ENCODE results near the gene AMPD2. TPM values are rescaled to one million over a fixed set of nuclear protein-coding genes. Genes with fewer than 3 reads are reported as not detected.
A peak's percentile ranks its signal among the peaks of the same experiment; 100 is the strongest.

AMPD2 gene
- polyA plus RNA-seq, 1 donor (not counting 4 experiments of a cell fraction or from before 2014, with no cell fraction given) = 17.6 TPM

DNA sequence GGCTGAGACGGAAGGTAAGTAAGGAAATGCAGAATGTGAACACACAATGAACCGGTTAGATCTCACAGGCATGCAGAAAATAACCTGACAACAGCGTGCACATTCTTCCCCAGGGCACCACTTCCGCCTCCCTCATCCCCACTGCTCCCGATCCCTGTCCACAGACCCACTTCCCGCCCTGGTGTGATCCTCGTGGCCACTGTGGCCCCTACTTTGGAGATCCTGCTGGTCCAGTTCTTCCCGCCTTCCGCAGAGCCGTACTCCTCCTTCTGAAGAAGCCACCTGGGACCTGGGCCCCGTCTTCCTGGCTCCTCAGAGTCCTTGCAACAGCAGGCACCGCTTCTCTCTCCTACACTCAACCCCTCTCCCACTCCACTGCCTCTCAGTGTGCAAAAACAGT is 34.9 kb downstream of the AMPD2 start:
- no peaks in the 10 kb centered on the region for H3K9me1 ChIP-seq (ENCODE audit: control insufficient read depth, extremely low read depth, insufficient read depth, low read length)
- DNase-seq (ENCODE audit: low read depth, low spot score) (no peak), FAIRE-seq (no peak)
- H3K4me2 ChIP-seq (ENCODE audit: control insufficient read depth, extremely low read depth, insufficient read depth, low read depth, low read length) = no peak overlapping the region
- H3K9me3 ChIP-seq (ENCODE audit: control insufficient read depth, low read depth, low read length) = no peaks in the 10 kb centered on the region
- no peak overlapping the region for H3K27ac ChIP-seq (ENCODE audit: control insufficient read depth, insufficient read depth, low read length)
- no peak for TF ChIP-seq EZH2 (IDR thresholded peaks at IDR 0.05; ENCODE audit: low read length)
- TF ChIP-seq, protein P1, sequence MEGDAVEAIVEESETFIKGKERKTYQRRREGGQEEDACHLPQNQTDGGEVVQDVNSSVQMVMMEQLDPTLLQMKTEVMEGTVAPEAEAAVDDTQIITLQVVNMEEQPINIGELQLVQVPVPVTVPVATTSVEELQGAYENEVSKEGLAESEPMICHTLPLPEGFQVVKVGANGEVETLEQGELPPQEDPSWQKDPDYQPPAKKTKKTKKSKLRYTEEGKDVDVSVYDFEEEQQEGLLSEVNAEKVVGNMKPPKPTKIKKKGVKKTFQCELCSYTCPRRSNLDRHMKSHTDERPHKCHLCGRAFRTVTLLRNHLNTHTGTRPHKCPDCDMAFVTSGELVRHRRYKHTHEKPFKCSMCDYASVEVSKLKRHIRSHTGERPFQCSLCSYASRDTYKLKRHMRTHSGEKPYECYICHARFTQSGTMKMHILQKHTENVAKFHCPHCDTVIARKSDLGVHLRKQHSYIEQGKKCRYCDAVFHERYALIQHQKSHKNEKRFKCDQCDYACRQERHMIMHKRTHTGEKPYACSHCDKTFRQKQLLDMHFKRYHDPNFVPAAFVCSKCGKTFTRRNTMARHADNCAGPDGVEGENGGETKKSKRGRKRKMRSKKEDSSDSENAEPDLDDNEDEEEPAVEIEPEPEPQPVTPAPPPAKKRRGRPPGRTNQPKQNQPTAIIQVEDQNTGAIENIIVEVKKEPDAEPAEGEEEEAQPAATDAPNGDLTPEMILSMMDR (optimal IDR thresholded peaks at IDR 0.05 in 1 of 3, IDR thresholded peaks at IDR 0.05 in 1 of 3, conservative IDR thresholded peaks at IDR 0.05 in 1 of 3; ENCODE audit: extremely low read depth in 1 of 3, insufficient read depth in 2 of 3, low read length in 3 of 3) = no peak
- H3K79me2 ChIP-seq (ENCODE audit: control insufficient read depth, insufficient read depth, low read length) = no peaks in the 10 kb centered on the region
- H4K20me1 ChIP-seq (ENCODE audit: control insufficient read depth, extremely low read depth, insufficient read depth, low read length) = no peaks in the 10 kb centered on the region
- dilution Hi-C loops (cut with MboI; ENCODE audit: extremely low pct_ligation_motif_present, low sequenced_read_pairs) = no loop called here
- H3K27me3 ChIP-seq (ENCODE audit: control insufficient read depth, extremely low read depth, insufficient read depth, low read length) = no peaks in the 10 kb centered on the region
- H2AFZ ChIP-seq (ENCODE audit: control insufficient read depth, low read length) = no peak overlapping the region
- peaks cover 7% of the 10 kb centered on the region for H3K4me1 ChIP-seq (ENCODE audit: control insufficient read depth, extremely low read depth, insufficient read depth, low read length)
- no peak overlapping the region for H3K4me3 ChIP-seq (ENCODE audit: control insufficient read depth in 2 of 3, extremely low read depth in 1 of 3, insufficient read depth in 2 of 3, low read depth in 1 of 3, low read length in 3 of 3)
- no peaks in the 10 kb centered on the region for H3K36me3 ChIP-seq (ENCODE audit: control insufficient read depth in 2 of 2, extremely low read depth in 1 of 2, insufficient read depth in 2 of 2, low read length in 2 of 2)
- H3K9ac ChIP-seq (ENCODE audit: control insufficient read depth, extremely low read depth, insufficient read depth, low read length) = no peak overlapping the region

DNA sequence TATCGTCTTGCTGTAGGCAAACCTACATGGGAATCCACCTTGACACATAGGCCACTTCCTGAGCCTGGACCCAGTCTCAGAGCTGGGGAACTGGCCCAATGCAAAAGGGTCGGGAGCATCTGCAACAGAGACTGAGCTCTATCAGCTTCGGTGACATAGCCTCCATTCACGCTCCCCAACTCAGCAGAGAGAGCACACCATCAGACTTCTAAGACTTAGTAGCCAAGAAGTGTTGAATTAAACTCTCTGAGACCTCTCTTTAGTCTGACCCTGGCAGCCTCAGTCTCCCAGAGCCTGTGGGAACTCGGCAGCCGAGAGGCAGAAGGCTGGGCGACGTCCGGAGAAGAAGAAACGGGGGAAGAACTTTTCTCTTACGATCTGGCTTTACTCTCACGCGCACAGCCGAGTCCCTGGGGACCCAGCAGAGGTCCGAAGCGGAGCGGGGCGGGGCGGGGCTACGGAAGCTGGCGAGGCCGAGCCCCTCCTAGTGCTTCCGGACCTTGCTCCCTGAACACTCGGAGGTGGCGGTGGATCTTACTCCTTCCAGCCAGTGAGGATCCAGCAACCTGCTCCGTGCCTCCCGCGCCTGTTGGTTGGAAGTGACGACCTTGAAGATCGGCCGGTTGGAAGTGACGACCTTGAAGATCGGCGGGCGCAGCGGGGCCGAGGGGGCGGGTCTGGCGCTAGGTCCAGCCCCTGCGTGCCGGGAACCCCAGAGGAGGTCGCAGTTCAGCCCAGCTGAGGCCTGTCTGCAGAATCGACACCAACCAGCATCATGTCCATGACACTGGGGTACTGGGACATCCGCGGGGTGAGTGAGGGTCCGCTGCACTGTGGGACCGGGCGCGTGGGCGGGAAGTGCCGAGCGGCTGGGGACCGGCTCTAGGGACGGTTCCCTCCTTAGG is 36.2 kb downstream of the AMPD2 start, which contains the start of gene GSTM4:
Gene GSTM4, plus strand, starts transcription at position 485 of the 905 bp plus-strand sequence. Its CDS starts 291 bp downstream, at position 776.
- Histone ChIP-seq H3K36me3 (ENCODE audit: control insufficient read depth in 2 of 2, extremely low read depth in 1 of 2, insufficient read depth in 2 of 2, low read length in 2 of 2) (no peaks in the 10 kb centered on the region), H3K4me3 (ENCODE audit: control insufficient read depth in 2 of 3, extremely low read depth in 1 of 3, insufficient read depth in 2 of 3, low read depth in 1 of 3, low read length in 3 of 3) (peak within 1 kb of the TSS; percentile 51 to 93 (median 80)), H3K27ac (ENCODE audit: control insufficient read depth, insufficient read depth, low read length) (no peak within 1 kb of the TSS), H4K20me1 (ENCODE audit: control insufficient read depth, extremely low read depth, insufficient read depth, low read length) (no peaks in the 10 kb centered on the region), H3K27me3 (ENCODE audit: control insufficient read depth, extremely low read depth, insufficient read depth, low read length) (no peaks in the 10 kb centered on the region), H3K9ac (ENCODE audit: control insufficient read depth, extremely low read depth, insufficient read depth, low read length) (peak within 1 kb of the TSS; percentile 66), H3K4me1 (ENCODE audit: control insufficient read depth, extremely low read depth, insufficient read depth, low read length) (peaks cover 7% of the 10 kb centered on the region), H2AFZ (ENCODE audit: control insufficient read depth, low read length) (peak within 1 kb of the TSS; percentile 98), H3K79me2 (ENCODE audit: control insufficient read depth, insufficient read depth, low read length) (no peaks in the 10 kb centered on the region), H3K4me2 (ENCODE audit: control insufficient read depth, extremely low read depth, insufficient read depth, low read depth, low read length) (peak within 1 kb of the TSS; percentile 96), H3K9me1 (ENCODE audit: control insufficient read depth, extremely low read depth, insufficient read depth, low read length) (no peaks in the 10 kb centered on the region), H3K9me3 (ENCODE audit: control insufficient read depth, low read depth, low read length) (no peaks in the 10 kb centered on the region)
- TF ChIP-seq, protein P1 (optimal IDR thresholded peaks at IDR 0.05 in 1 of 3, IDR thresholded peaks at IDR 0.05 in 1 of 3, conservative IDR thresholded peaks at IDR 0.05 in 1 of 3; ENCODE audit: extremely low read depth in 1 of 3, insufficient read depth in 2 of 3, low read length in 3 of 3) = peak in 1 of 3 experiments; percentile 6
- no peak for TF ChIP-seq EZH2 (IDR thresholded peaks at IDR 0.05; ENCODE audit: low read length)
- DNase-seq (ENCODE audit: low read depth, low spot score) = no peak
- no peak for FAIRE-seq
- dilution Hi-C loops (cut with MboI; ENCODE audit: extremely low pct_ligation_motif_present, low sequenced_read_pairs) = no loop called here
